Pancreas (tissue), 10 donors: ENCODE results near the gene DIPK1A. TPM values are rescaled to one million over a fixed set of nuclear protein-coding genes. Genes with fewer than 3 reads are reported as not detected.

Experiments used
- ATAC-seq, 4 donors: fragments of 200-7000 bp; cut with Tn5 transposase; one replicate each; pipeline versions ENCODE4 v1.8.0 to v1.9.1; 2020; ENCODE audit warnings: mild to moderate bottlenecking in 4 of 4, moderate library complexity in 4 of 4
- DNase-seq, 6 donors: peaks; one replicate each; pipeline ENCODE4 v3.0.0-alpha.2; 2020
- FAIRE-seq: peaks from 2 replicates; lab custom pipeline; 2012; peaks lifted over from hg19 to GRCh38; lab: Jason Lieb, UNC
- H3K27ac ChIP-seq, 4 donors: fragments of 200-600 bp; sonication (generic); 1 replicate in 3 of 4; 2 replicates in 1 of 4; pipeline versions ENCODE4 v1.5.0 to v1.8.0; 2020
- H3K27me3 ChIP-seq, 4 donors: fragments of 200-600 bp; one replicate each; pipeline ENCODE4 v1.8.0; 2021
- H3K36me3 ChIP-seq, 3 donors: fragments of 200-600 bp; sonication (generic) in 1 of 3; one replicate each; pipeline versions ENCODE4 v1.5.0 to v1.8.0; 2020 to 2021
- H3K4me1 ChIP-seq, 3 donors: fragments of 200-600 bp; one replicate each; pipeline ENCODE4 v1.8.0; 2021
- H3K4me3 ChIP-seq, 4 donors: fragments of 200-600 bp; sonication (generic) in 2 of 4; one replicate each; pipeline versions ENCODE4 v1.5.0 to v1.8.0; 2020 to 2021
- H3K9me3 ChIP-seq, 4 donors: fragments of 200-600 bp; one replicate each; pipeline ENCODE4 v1.8.0; 2021
- CTCF ChIP-seq, 4 donors: fragments of 200-600 bp; sonication (generic) in 3 of 4; IDR thresholded peaks; one replicate each; pipeline versions ENCODE4 v1.5.0 to v1.8.0; 2021; ENCODE audit warnings: antibody characterized with exemption in 4 of 4
- WGBS, 2 donors: extraction: QIAGEN DNeasy Blood & Tissue Kit; methylation state at CpG; one replicate each; pipeline ENCODE4 v1.1.7; 2013; 5-methylcytosine and 5-hydroxymethylcytosine counted together
- intact Hi-C, 3 donors: fragments of 100-400 bp; cut with DNase I; formaldehyde crosslinking; loops; one replicate each; pipeline versions ENCODE4 v1.11.1 to v1.14.2; 2022
- polyA plus RNA-seq, 2 donors: library from polyadenylated mRNA; stranded (reverse); fragments of 200-250 nt; gene quantifications; one replicate each; pipeline ENCODE4 v1.2.3, GENCODE V29; 2013
- total RNA-seq, 6 donors: library from RNA; stranded (reverse); fragmentation: NEBNext Ultra II Directional in 4 of 6; extraction: Animal tissue kit (Norgen Biotek cat#: 25700) in 4 of 6; gene quantifications; one replicate each; pipeline versions ENCODE4 v1.2.1 to v1.2.4, GENCODE V29; 2021 to 2023
- donor health status: healthy with polysubstance abuse.
- donor health status: DM: no; HTN: no; CAD: no; lungs with moderate emphysema.
- donor health status: DM: no; HTN: no; CAD: no.
- donor health status: control.
- donor health status: control.
- donor health status: Bipolar disorder and iron deficiency.
- donor health status: DM: yes; HTN: yes; CAD: no.
- donor health status: DM: no; HTN: no; CAD: no.
- donor health status: DM: no; HTN: no; CAD: no.
- donor health status: DM: yes; HTN: yes; CAD: no.

Gene DIPK1A
- total and polyA plus RNA-seq, 8 donors: 0.80 to 5.4 (median 2.0) TPM

GRCh38 chr1:92957030-92957734, 4.1 kb downstream of the DIPK1A start:
- no peak overlapping the region for H3K4me3 ChIP-seq
- WGBS, 2 donors: 68 to 72% methylated on average over 5 of the region's 5 CpGs
- peaks cover 0 to 2% (median 0%) of the 10 kb centered on the region in 3 donors for H3K4me1 ChIP-seq
- H3K27ac ChIP-seq: no peak overlapping the region
- no peaks in the 10 kb centered on the region for H3K36me3 ChIP-seq
- intact Hi-C loops: no loop called here
- ATAC-seq (no peak), FAIRE-seq (no peak), DNase-seq (no peak)
- TF ChIP-seq CTCF (IDR thresholded peaks at IDR 0.05): no peak
- H3K27me3 ChIP-seq: no peaks in the 10 kb centered on the region
- H3K9me3 ChIP-seq: no peaks in the 10 kb centered on the region

- 54 to 56% methylated on average over 2 of the region's 2 CpGs for WGBS, 2 donors
- Histone ChIP-seq H3K4me1 (no peaks in the 10 kb centered on the region), H3K27ac (no peak overlapping the region), H3K36me3 (no peaks in the 10 kb centered on the region), H3K27me3 (no peaks in the 10 kb centered on the region), H3K9me3 (no peaks in the 10 kb centered on the region), H3K4me3 (no peak overlapping the region)
- no peak for ATAC-seq
- intact Hi-C loops: no loop called here
- DNase-seq: no peak
- no peak for FAIRE-seq
- no peak for TF ChIP-seq CTCF (IDR thresholded peaks at IDR 0.05)
Measured at GRCh38 chr1:92956254-92957029, 4.8 kb downstream of the DIPK1A start.

GRCh38 chr1:92953491-92953890, 7.8 kb downstream of the DIPK1A start:
- FAIRE-seq: no peak
- no peak overlapping the region for H3K27ac ChIP-seq
- H3K9me3 ChIP-seq: no peaks in the 10 kb centered on the region
- no peak overlapping the region for H3K4me3 ChIP-seq
- peak in 1 of 4 donors; percentile 27 for ATAC-seq
- H3K4me1 ChIP-seq: no peaks in the 10 kb centered on the region
- 91 to 93% methylated on average over 3 of the region's 3 CpGs for WGBS, 2 donors
- H3K36me3 ChIP-seq: no peaks in the 10 kb centered on the region
- no peak for TF ChIP-seq CTCF (IDR thresholded peaks at IDR 0.05)
- intact Hi-C loops: no loop called here
- no peak for DNase-seq
- H3K27me3 ChIP-seq: no peaks in the 10 kb centered on the region

- Histone ChIP-seq H3K4me1 (no peaks in the 10 kb centered on the region), H3K27ac (no peak overlapping the region), H3K4me3 (no peak overlapping the region), H3K9me3 (no peaks in the 10 kb centered on the region), H3K27me3 (no peaks in the 10 kb centered on the region), H3K36me3 (no peaks in the 10 kb centered on the region)
- intact Hi-C loops: no loop called here
- no peak for TF ChIP-seq CTCF (IDR thresholded peaks at IDR 0.05)
- no peak for ATAC-seq
- WGBS, 2 donors: 95 to 98% methylated on average over 1 of the region's 1 CpG
- FAIRE-seq: no peak
- DNase-seq: no peak
Measured at GRCh38 chr1:92952714-92953113, 8.5 kb downstream of the DIPK1A start.
